Pulmonary artery endothelial cell (primary cell): Measurements from ENCODE around the gene IL1RAP. TPM values are rescaled to one million over a fixed set of nuclear protein-coding genes. Genes with fewer than 3 reads are reported as not detected.

Experiments used
- DNase-seq: peaks from one replicate; pipeline ENCODE4 v3.0.0-alpha.2; 2011; ENCODE audit warnings: low read depth, low spot score
- total RNA-seq: library from RNA; depleted of rRNA; stranded (reverse); fragments of >200 nt; gene quantifications from 2 replicates; pipeline ENCODE4 v1.2.3, GENCODE V29; 2014

IL1RAP gene
- total RNA-seq, 1 donor from 2014 or later: 9.4 TPM

GRCh38 chr3:190575437-190576185 lies 61.7 kb downstream of the IL1RAP start:
- DNase-seq: no peak

- DNase-seq: no peak
Measured at GRCh38 chr3:190577225-190577624, 63.3 kb downstream of the IL1RAP start.

- no peak for DNase-seq
Measured at GRCh38 chr3:190579514-190580137, 65.7 kb downstream of the IL1RAP start.

GRCh38 chr3:190580417-190580816 lies 66.5 kb downstream of the IL1RAP start:
- DNase-seq: no peak

GRCh38 chr3:190581041-190581541 lies 67.2 kb downstream of the IL1RAP start:
- DNase-seq: peak; percentile 4

GRCh38 chr3:190582667-190583066 lies 68.8 kb downstream of the IL1RAP start:
- no peak for DNase-seq

- peak; percentile 30 for DNase-seq
Measured at GRCh38 chr3:190585805-190586630, 72.1 kb downstream of the IL1RAP start.

- peak; percentile 3 for DNase-seq
Measured at GRCh38 chr3:190586631-190587011, 72.7 kb downstream of the IL1RAP start.

- DNase-seq: no peak
Measured at GRCh38 chr3:190588570-190588969, 74.7 kb downstream of the IL1RAP start.

- DNase-seq: no peak
Measured at GRCh38 chr3:190589326-190589725, 75.4 kb downstream of the IL1RAP start.

- no peak for DNase-seq
Measured at GRCh38 chr3:190591080-190591479, 77.2 kb downstream of the IL1RAP start.

- no peak for DNase-seq
Measured at GRCh38 chr3:190593075-190593474, 79.2 kb downstream of the IL1RAP start.

- no peak for DNase-seq
Measured at GRCh38 chr3:190594171-190594570, 80.3 kb downstream of the IL1RAP start.

- no peak for DNase-seq
Measured at GRCh38 chr3:190595179-190595795, 81.4 kb downstream of the IL1RAP start.

GRCh38 chr3:190595807-190596206 lies 81.9 kb downstream of the IL1RAP start:
- no peak for DNase-seq

- DNase-seq: no peak
Measured at GRCh38 chr3:190596349-190597285, 82.7 kb downstream of the IL1RAP start.

GRCh38 chr3:190597291-190597690 lies 83.4 kb downstream of the IL1RAP start:
- no peak for DNase-seq

GRCh38 chr3:190601622-190602021 lies 87.7 kb downstream of the IL1RAP start:
- no peak for DNase-seq

- DNase-seq: no peak
Measured at GRCh38 chr3:190605385-190605784, 91.5 kb downstream of the IL1RAP start.

GRCh38 chr3:190606596-190606995 lies 92.7 kb downstream of the IL1RAP start:
- no peak for DNase-seq
